IPS DF 6.9 (cell line): ENCODE results near the gene MRPL46.

Experiments used
- DNase-seq: peaks from one replicate; pipeline ENCODE4 v3.0.0-alpha.2; 2013; ENCODE audit warnings: low read depth, low spot score
- H3K27ac ChIP-seq: one replicate; pipeline ENCODE4 v1.5.1; 2013; ENCODE audit warnings: low read length, control low read depth
- H3K27me3 ChIP-seq: 2 replicates; pipeline ENCODE4 v1.6.1; 2013; ENCODE audit warnings: mild to moderate bottlenecking, low read length; ENCODE audit not compliant: control insufficient read depth, insufficient read depth
- H3K36me3 ChIP-seq: 2 replicates; pipeline ENCODE4 v1.6.1; 2013; ENCODE audit warnings: low read length; ENCODE audit not compliant: control insufficient read depth, insufficient read depth
- H3K4me1 ChIP-seq: 2 replicates; pipeline ENCODE4 v1.6.1; 2013; ENCODE audit warnings: low read length; ENCODE audit not compliant: control insufficient read depth, insufficient read depth
- H3K4me3 ChIP-seq: 2 replicates; pipeline ENCODE4 v1.5.1; 2013; ENCODE audit warnings: mild to moderate bottlenecking, low read length
- H3K9me3 ChIP-seq: 2 replicates; pipeline ENCODE4 v1.6.1; 2013; ENCODE audit warnings: low read length, inconsistent platforms; ENCODE audit not compliant: control insufficient read depth, insufficient read depth
- WGBS: extraction: QIAGEN DNeasy Blood & Tissue Kit; methylation state at CpG from one replicate; pipeline ENCODE4 v1.1.7; 2013; ENCODE audit warnings: mixed read lengths, missing lambda C conversion rate; ENCODE audit not compliant: insufficient read length, insufficient coverage; 5-methylcytosine and 5-hydroxymethylcytosine counted together

Gene MRPL46

DNA sequence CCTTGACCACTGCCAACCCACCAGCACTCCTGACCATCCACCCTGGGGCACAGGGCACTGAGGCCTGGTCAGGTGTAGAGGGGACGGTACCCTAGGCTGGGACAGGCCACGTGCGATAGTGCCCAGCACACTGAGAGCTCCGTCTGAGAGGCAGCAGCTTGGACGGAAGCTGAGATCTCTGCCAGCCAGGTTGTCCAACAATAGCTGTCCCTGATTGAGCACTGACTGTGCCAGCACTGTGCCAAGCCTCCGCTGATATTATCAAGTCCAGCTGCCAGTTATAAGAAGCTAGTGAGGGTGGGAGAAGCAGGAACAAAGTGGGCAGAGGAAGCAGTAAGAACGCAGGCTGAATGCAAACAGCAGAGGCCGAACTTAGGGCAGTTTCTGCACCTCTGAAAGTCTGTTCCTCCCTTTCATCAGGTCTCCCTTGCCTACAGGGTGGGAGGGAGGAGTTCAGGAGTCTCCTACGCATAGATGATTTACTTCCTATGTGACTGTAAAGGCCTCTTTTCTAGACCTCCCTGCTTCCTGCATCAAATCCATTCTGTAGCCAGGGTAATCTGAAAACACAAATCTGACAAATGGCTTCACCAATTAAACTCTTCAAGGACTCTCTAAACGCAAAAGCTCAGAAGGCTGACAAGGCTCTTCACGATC lies 30.0 kb upstream of the MRPL46 start:
- no peak overlapping the region for H3K27ac ChIP-seq
- no peaks in the 10 kb centered on the region for H3K36me3 ChIP-seq
- no peak for DNase-seq
- no peaks in the 10 kb centered on the region for H3K9me3 ChIP-seq
- WGBS: no CpG with 5 or more reads among the region's 11 CpGs
- H3K27me3 ChIP-seq: no peaks in the 10 kb centered on the region
- no peak overlapping the region for H3K4me3 ChIP-seq
- no peaks in the 10 kb centered on the region for H3K4me1 ChIP-seq

DNA sequence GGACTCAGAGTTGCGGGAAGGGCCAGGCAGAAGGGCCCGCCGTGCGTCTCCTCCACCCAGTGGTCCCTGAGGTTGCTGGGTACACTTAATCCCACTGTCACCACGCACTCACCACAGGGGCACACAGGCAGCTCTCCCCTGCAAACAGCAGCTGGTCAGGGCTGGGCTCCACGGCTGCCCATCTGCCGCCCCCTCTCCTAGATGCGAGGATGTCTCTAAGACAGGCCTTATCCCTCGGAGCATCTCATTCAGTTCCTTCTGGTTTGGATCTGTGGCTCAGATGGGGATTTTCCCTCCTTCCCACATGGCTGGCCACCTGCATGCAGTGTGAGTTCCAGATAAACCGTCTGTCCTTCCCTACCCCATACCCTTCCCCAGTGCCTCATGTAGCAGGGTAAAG lies 26.7 kb upstream of the MRPL46 start:
- no peak overlapping the region for H3K27ac ChIP-seq
- H3K4me3 ChIP-seq: no peak overlapping the region
- no peaks in the 10 kb centered on the region; the same call in 1 of the 2 replicates for H3K4me1 ChIP-seq
- no peaks in the 10 kb centered on the region for H3K27me3 ChIP-seq
- no peak for DNase-seq
- H3K9me3 ChIP-seq: no peaks in the 10 kb centered on the region
- no CpG with 5 or more reads among the region's 10 CpGs for WGBS
- no peaks in the 10 kb centered on the region for H3K36me3 ChIP-seq

- Histone ChIP-seq H3K4me1 (no peaks in the 10 kb centered on the region; the same call in 1 of the 2 replicates), H3K9me3 (no peaks in the 10 kb centered on the region), H3K36me3 (no peaks in the 10 kb centered on the region), H3K27ac (no peak overlapping the region), H3K27me3 (no peaks in the 10 kb centered on the region), H3K4me3 (no peak overlapping the region)
- no CpG with 5 or more reads among the region's 10 CpGs for WGBS
- no peak for DNase-seq
These were observed 24.0 kb upstream of the MRPL46 start for GRCh38 chr15:88491158-88491557.

DNA sequence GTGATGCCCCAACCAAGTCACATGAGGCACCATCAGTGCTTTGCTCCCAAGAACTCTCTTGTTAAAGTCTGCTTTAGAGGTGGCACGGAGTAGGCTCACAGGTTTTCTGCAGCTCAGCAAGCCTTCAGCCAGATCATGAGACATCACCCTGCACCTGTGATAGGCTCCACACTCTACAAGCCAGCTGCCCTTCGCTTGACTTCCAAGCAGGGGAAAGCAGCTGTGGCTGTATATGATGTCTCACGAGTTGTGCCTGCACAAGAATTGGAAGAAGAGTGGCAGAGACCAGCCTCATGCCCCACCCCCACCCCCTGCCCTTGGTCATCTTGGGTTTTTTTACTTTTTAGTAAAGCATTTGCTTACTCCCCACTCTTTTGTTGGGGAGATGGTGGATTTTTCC lies 22.8 kb upstream of the MRPL46 start:
- Histone ChIP-seq H3K27ac (no peak overlapping the region), H3K9me3 (no peaks in the 10 kb centered on the region), H3K27me3 (no peaks in the 10 kb centered on the region), H3K4me3 (no peak overlapping the region), H3K4me1 (no peaks in the 10 kb centered on the region; the same call in none of the 2 replicates), H3K36me3 (no peaks in the 10 kb centered on the region)
- no peak for DNase-seq
- no CpG with 5 or more reads among the region's 3 CpGs for WGBS

GRCh38 chr15:88489321-88489720 lies 22.1 kb upstream of the MRPL46 start:
- Histone ChIP-seq H3K4me1 (peaks cover 2% of the 10 kb centered on the region), H3K27ac (no peak overlapping the region), H3K9me3 (no peaks in the 10 kb centered on the region), H3K36me3 (no peaks in the 10 kb centered on the region), H3K4me3 (no peak overlapping the region), H3K27me3 (no peaks in the 10 kb centered on the region)
- no CpG with 5 or more reads among the region's 4 CpGs for WGBS
- no peak for DNase-seq

DNA sequence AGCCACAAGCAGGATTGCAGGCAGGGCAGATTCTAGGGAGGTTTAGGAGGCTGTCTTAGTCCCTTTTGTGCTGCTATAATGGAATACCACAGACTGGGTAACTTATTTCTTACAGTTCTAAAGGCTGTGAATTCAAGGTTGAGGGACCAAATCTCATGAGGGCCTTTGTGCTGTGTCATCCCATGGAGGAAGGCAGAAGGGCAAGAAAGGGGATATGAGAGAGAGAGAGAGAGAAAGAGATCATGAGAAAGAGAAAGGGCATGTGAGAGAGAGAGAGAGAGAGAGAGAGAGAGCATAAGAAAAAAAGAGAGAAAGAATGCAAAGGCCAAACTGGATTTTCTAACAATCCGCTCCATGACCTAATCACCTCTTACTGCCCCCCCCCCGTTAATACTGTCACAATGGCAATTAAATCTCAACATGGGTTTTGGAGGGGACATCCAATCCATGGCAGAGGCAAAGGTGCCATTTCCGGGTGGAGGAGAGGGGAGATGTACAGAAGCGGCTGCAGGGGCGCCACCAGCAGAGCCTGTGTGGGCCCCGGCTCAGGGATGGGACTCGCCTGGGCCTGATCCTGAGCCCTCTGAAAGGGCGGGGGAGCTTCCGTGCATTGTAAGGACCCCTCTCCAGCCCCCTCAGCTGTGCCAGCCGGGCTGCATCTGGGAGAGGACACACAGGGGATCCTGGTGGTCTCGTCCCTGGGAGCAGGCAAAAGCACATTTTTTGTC lies 20.8 kb upstream of the MRPL46 start:
- Histone ChIP-seq H3K4me1 (peaks cover 3% of the 10 kb centered on the region), H3K36me3 (no peaks in the 10 kb centered on the region), H3K27me3 (no peaks in the 10 kb centered on the region), H3K27ac (no peak overlapping the region), H3K9me3 (no peaks in the 10 kb centered on the region), H3K4me3 (no peak overlapping the region)
- DNase-seq: no peak
- WGBS: no CpG with 5 or more reads among the region's 11 CpGs

DNA sequence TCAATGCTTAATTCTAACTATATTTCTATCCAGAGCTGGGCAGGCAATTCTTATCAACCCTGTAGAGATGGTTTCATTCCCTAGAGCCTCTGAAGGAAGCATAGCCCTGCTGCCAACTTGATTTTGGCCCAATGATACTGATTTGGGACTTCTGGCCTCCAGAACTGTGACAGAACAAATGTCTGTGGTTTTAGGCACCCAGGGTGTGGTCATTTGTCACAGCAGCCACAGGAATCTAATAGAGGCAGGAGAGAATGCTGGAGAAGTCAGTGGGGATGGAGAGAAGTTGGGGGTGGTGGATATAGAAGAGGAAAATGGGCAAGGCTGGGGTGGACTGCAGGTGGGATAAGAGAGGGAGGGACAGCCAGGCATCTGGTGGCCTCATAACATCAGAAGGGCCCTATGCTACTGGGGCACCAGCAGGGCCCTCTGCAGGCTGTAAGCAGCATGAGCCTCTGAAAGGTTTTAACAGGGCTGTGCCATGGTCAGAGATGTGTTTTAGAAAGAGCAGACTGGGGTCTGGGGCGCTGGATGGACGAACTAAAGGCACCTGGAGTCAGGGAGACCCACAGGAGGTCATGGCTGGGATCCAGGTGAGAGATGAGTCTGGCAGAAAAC lies 20.1 kb upstream of the MRPL46 start:
- no CpG with 5 or more reads among the region's 2 CpGs for WGBS
- Histone ChIP-seq H3K27me3 (no peaks in the 10 kb centered on the region), H3K9me3 (no peaks in the 10 kb centered on the region), H3K27ac (no peak overlapping the region), H3K36me3 (no peaks in the 10 kb centered on the region), H3K4me1 (peaks cover 3% of the 10 kb centered on the region), H3K4me3 (no peak overlapping the region)
- no peak for DNase-seq

DNA sequence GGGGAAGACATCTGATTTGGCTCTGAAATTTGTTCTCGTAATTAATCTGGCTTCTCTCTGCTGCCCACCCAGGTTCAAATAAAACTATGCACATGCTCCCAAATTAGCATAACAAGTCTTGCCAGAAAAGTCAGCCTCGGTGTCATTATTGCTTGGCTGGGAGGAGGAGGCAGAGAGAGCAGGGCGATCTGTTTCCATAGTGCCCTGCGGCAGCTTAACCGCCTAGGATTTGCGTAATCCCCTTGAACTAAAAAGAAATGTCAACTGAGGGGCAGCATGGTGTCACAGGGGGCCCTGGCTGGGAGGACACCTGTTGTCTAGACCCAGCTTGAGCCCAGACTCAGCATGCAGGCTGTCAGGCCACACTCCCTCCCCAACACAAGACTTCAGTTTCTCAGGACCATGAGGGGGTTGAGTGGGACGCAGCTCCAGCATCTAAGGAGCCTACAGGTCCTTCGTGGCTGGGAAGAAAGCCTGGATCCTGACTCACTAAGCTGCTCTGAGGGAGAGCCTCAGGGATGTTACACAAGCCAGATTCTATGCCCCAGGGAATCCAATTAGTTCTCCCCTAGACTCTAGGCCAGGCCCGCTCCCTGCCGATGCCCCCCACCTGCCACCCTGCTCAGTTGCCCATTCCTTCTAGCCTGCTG lies 17.6 kb upstream of the MRPL46 start:
- WGBS: no CpG with 5 or more reads among the region's 10 CpGs
- H3K36me3 ChIP-seq: no peaks in the 10 kb centered on the region
- no peak overlapping the region for H3K4me3 ChIP-seq
- H3K4me1 ChIP-seq: peaks cover 3% of the 10 kb centered on the region
- no peaks in the 10 kb centered on the region for H3K27me3 ChIP-seq
- no peaks in the 10 kb centered on the region for H3K9me3 ChIP-seq
- H3K27ac ChIP-seq: no peak overlapping the region
- DNase-seq: no peak

- Histone ChIP-seq H3K4me3 (no peak overlapping the region), H3K4me1 (peaks cover 3% of the 10 kb centered on the region), H3K36me3 (0 out of 2 replicates have a peak, but pooled peaks cover 2% of the 10 kb centered on the region), H3K27me3 (no peaks in the 10 kb centered on the region), H3K27ac (no peak overlapping the region), H3K9me3 (no peaks in the 10 kb centered on the region)
- DNase-seq: no peak
- WGBS: no CpG with 5 or more reads among the region's 1 CpG
These were observed 15.1 kb upstream of the MRPL46 start for GRCh38 chr15:88482263-88482662.

GRCh38 chr15:88480981-88481380 lies 13.8 kb upstream of the MRPL46 start:
- WGBS: no CpG with 5 or more reads among the region's 8 CpGs

More at GRCh38 chr15:88480981-88481380, 13.8 kb upstream of the MRPL46 start:
- Histone ChIP-seq H3K27ac (no peak overlapping the region), H3K4me3 (no peak overlapping the region), H3K36me3 (0 out of 2 replicates have a peak, but pooled peaks cover 2% of the 10 kb centered on the region), H3K9me3 (no peaks in the 10 kb centered on the region), H3K27me3 (no peaks in the 10 kb centered on the region), H3K4me1 (peaks cover 3% of the 10 kb centered on the region)
- no peak for DNase-seq
